Smooth muscle cell (in vitro differentiated cells): ENCODE data around the gene PIM3. TPM values are rescaled to one million over a fixed set of nuclear protein-coding genes. Genes with fewer than 3 reads are reported as not detected.

Source experiments
- DNase-seq: peaks from one replicate; lab custom pipeline; 2025; ENCODE audit not compliant: unreplicated experiment; lab: John Stamatoyannopoulos, UW
- H2AFZ ChIP-seq: fragments of 200-600 bp; sonication (generic); 2 replicates; pipeline ENCODE4 v1.6.0; 2016; ENCODE audit warnings: antibody characterized with exemption, low read depth, mild to moderate bottlenecking
- H3F3A ChIP-seq: fragments of 200-600 bp; sonication (generic); 2 replicates; pipeline ENCODE4 v1.6.0; 2017; ENCODE audit warnings: antibody characterized with exemption, low read depth
- H3K27ac ChIP-seq: fragments of 200-600 bp; sonication (generic); 2 replicates; pipeline ENCODE4 v1.5.1; 2016; ENCODE audit warnings: low read depth, mild to moderate bottlenecking
- H3K27me3 ChIP-seq: fragments of 200-600 bp; sonication (generic); 2 replicates; pipeline ENCODE4 v1.6.1; 2016; ENCODE audit warnings: low read depth, mild to moderate bottlenecking
- H3K36me3 ChIP-seq: fragments of 200-600 bp; sonication (generic); 2 replicates; pipeline ENCODE4 v1.5.1; 2016; ENCODE audit warnings: low read depth
- H3K4me1 ChIP-seq: fragments of 200-600 bp; sonication (generic); 2 replicates; pipeline ENCODE4 v1.5.1; 2016; ENCODE audit warnings: low read depth
- H3K4me2 ChIP-seq: fragments of 200-600 bp; sonication (generic); 2 replicates; pipeline ENCODE4 v1.6.0; 2016; ENCODE audit warnings: mild to moderate bottlenecking
- H3K4me3 ChIP-seq: fragments of 200-600 bp; sonication (generic); 2 replicates; pipeline ENCODE4 v1.5.1; 2016; ENCODE audit warnings: mild to moderate bottlenecking
- H3K79me2 ChIP-seq: fragments of 200-600 bp; sonication (generic); 2 replicates; pipeline ENCODE4 v1.6.0; 2016; ENCODE audit warnings: low read depth, mild to moderate bottlenecking
- H3K9ac ChIP-seq: fragments of 200-600 bp; sonication (generic); 2 replicates; pipeline ENCODE4 v1.6.0; 2016; ENCODE audit warnings: low read depth
- H3K9me3 ChIP-seq: fragments of 200-600 bp; sonication (generic); replicated peaks from 2 replicates; pipeline ENCODE4 v1.5.1; 2016; ENCODE audit warnings: low read depth
- H4K20me1 ChIP-seq: fragments of 200-600 bp; sonication (generic); 2 replicates; pipeline ENCODE4 v1.6.0; 2016; ENCODE audit warnings: low read depth
- CTCF ChIP-seq: fragments of 200-600 bp; sonication (generic); IDR thresholded peaks from 2 replicates; pipeline ENCODE4 v1.5.1; 2017; ENCODE audit warnings: borderline replicate concordance, mild to moderate bottlenecking, antibody characterized with exemption; ENCODE audit not compliant: insufficient read depth, poor library complexity, severe bottlenecking
- WGBS: methylation state at CpG from one replicate; pipeline ENCODE4 v1.1.7; 2016; ENCODE audit warnings: low lambda C conversion rate; 5-methylcytosine and 5-hydroxymethylcytosine counted together
- polyA plus RNA-seq: library from polyadenylated mRNA; unstranded; fragments of >200 nt; fragmentation: Nextera tagmentation; extraction: Ambion mirVana; gene quantifications from 2 replicates; pipeline ENCODE4 v1.2.1, GENCODE V29; 2016
- total RNA-seq: library from RNA; depleted of rRNA; stranded (reverse); fragments of >200 nt; gene quantifications from 2 replicates; pipeline ENCODE4 v1.2.3, GENCODE V29; 2014

Gene PIM3
- total RNA-seq, result 19.1 and 20.1 TPM in 2 replicates
- 43.3 and 51.9 TPM in 2 replicates for polyA plus RNA-seq

DNA sequence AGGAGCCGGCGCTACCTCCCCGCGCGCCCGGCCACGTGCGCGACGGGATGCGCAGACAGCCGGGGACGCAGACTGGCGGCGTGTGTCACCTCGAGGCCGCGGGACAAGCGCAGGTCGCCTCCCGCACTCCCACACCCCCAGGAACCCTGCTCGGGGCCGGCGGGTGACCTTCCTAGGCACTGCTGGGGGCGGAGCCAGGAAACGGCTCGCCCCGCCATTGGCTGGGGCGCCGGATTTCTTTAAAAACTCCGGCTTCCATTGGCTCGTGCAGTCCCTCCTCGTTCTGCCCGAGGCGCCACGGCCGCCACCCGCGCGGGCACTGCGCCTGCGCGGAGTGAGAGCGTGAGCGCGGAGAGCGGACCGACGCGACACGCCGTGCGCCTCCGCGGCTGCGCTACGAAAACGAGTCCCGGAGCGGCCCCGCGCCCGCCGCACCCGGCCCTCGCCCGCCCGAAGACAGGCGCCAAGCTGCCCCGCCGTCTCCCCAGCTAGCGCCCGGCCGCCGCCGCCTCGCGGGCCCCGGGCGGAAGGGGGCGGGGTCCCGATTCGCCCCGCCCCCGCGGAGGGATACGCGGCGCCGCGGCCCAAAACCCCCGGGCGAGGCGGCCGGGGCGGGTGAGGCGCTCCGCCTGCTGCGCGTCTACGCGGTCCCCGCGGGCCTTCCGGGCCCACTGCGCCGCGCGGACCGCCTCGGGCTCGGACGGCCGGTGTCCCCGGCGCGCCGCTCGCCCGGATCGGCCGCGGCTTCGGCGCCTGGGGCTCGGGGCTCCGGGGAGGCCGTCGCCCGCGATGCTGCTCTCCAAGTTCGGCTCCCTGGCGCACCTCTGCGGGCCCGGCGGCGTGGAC lies at the start of gene PIM3:
Gene PIM3, plus strand, starts transcription at position 614 of the 846 bp plus-strand sequence. Its CDS starts 176 bp downstream, at position 790.
- Histone ChIP-seq H3K4me2 (peak within 1 kb of the TSS; percentile 98), H2AFZ (no peak within 1 kb of the TSS), H3K27ac (peak within 1 kb of the TSS; percentile 96), H3K9ac (peak within 1 kb of the TSS; percentile 96), H3K27me3 (no peaks in the 10 kb centered on the region), H4K20me1 (peaks cover 41% of the 10 kb centered on the region), H3K4me1 (peaks cover 8% of the 10 kb centered on the region), H3K9me3 (no peaks in the 10 kb centered on the region), H3K36me3 (no peaks in the 10 kb centered on the region), H3K79me2 (peaks cover 33% of the 10 kb centered on the region), H3K4me3 (peak within 1 kb of the TSS; percentile 63), H3F3A (no peaks in the 10 kb centered on the region)
- WGBS, result 1% methylated on average over 81 of the region's 137 CpGs
- no peak for TF ChIP-seq CTCF
- peak; percentile 73 for DNase-seq

DNA sequence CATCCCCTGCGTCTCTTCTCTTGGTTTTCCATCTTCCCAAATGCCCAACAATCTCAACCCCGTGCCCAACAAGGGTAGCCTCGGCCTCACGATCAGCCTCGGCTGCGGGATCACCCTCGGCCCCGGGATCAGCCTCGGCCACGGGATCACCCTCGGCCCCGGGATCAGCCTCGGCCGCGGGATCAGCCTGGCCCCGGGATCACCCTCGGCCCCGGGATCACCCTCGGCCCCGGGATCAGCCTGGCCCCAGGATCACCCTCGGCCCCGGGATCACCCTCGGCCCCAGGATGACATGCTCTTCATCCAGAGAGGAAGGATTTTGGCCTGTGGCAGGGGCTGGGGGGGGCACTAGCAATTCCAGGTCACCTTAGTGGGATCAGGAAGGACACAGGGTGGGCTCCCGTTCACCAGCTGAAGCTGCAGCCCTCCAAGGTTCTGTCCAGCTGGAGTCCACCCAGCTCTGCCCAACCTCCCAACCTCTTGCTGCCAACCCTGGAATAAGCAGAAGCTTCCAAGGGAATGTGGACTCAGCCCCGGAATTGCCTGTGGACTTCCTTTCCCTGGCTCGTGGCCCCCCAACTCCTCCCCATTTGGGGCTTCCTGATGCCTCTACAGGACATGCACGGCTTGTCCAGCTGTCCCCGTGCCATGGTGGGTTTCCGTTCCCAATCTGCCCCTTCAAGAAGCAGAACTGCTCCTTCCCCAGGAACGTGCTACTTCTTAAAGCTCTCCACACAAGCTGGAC lies 48.5 kb upstream of the PIM3 start:
- no peaks in the 10 kb centered on the region for H3K27me3 ChIP-seq
- 96% methylated on average over 30 of the region's 30 CpGs for WGBS
- H4K20me1 ChIP-seq, result peaks cover 28% of the 10 kb centered on the region
- no peaks in the 10 kb centered on the region for H3K4me1 ChIP-seq
- H3K9me3 ChIP-seq, result no peaks in the 10 kb centered on the region
- H3K36me3 ChIP-seq, result no peaks in the 10 kb centered on the region
- no peak overlapping the region for H3K4me2 ChIP-seq
- peaks cover 19% of the 10 kb centered on the region for H3K79me2 ChIP-seq
- TF ChIP-seq CTCF, result no peak
- H3K9ac ChIP-seq, result no peak overlapping the region
- no peak overlapping the region for H3K4me3 ChIP-seq
- H3F3A ChIP-seq, result no peaks in the 10 kb centered on the region
- no peak for DNase-seq
- H2AFZ ChIP-seq, result no peak overlapping the region
- no peak overlapping the region for H3K27ac ChIP-seq

DNA sequence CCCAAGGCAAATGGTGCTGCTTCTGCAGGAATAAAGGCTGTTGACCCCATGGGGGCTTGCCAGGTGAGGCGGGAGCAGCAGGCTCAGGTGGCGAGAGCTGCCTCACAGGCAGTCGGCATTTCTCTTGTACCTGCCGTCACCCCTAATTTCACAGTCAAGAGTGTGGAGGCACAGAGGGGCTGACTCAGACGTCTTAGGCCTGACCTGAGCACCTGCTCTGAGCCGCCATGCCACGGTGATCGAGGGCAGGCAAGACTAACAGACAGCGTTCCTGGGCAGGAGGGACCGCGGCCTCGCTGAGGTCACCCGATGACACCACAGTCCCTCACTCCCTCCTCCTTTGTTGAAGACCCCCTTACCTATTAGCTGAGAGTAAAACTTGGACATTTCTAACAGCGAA lies 47.5 kb upstream of the PIM3 start:
- Histone ChIP-seq H3K9me3 (no peaks in the 10 kb centered on the region), H3K4me1 (no peaks in the 10 kb centered on the region), H3K9ac (no peak overlapping the region), H3F3A (no peaks in the 10 kb centered on the region), H3K79me2 (peaks cover 27% of the 10 kb centered on the region), H2AFZ (no peak overlapping the region), H3K4me3 (no peak overlapping the region), H3K27ac (no peak overlapping the region), H3K36me3 (no peaks in the 10 kb centered on the region), H4K20me1 (peaks cover 21% of the 10 kb centered on the region), H3K4me2 (no peak overlapping the region), H3K27me3 (no peaks in the 10 kb centered on the region)
- no peak for DNase-seq
- 98% methylated on average over 14 of the region's 14 CpGs for WGBS
- TF ChIP-seq CTCF, result no peak
